Immature natural killer cell (primary cell): ENCODE results near the gene HBEGF. TPM values are rescaled to one million over a fixed set of nuclear protein-coding genes. Genes with fewer than 3 reads are reported as not detected.
A peak's percentile ranks its signal among the peaks of the same experiment; 100 is the strongest.

ENCODE experiments used
- DNase-seq, 3 donors: peaks; one replicate each; pipeline ENCODE4 v3.0.0; 2022; ENCODE audit warnings: mixed read lengths in 1 of 3
- H3K27ac Mint-ChIP-seq, 6 donors: one replicate each; pipeline ENCODE4 v1.8.0; 2020; ENCODE audit warnings: mixed read lengths in 6 of 6, mild to moderate bottlenecking in 5 of 6, inconsistent platforms in 4 of 6, moderate library complexity in 3 of 6
- H3K27me3 Mint-ChIP-seq, 3 donors: one replicate each; pipeline ENCODE4 v1.8.0; 2020 to 2021; ENCODE audit warnings: low read depth in 3 of 3, mild to moderate bottlenecking in 3 of 3, mixed read lengths in 3 of 3, moderate library complexity in 3 of 3, inconsistent platforms in 1 of 3
- H3K36me3 Mint-ChIP-seq, 3 donors: one replicate each; pipeline ENCODE4 v1.8.0; 2020; ENCODE audit warnings: mixed read lengths in 3 of 3, inconsistent platforms in 2 of 3, mild to moderate bottlenecking in 2 of 3
- H3K4me1 Mint-ChIP-seq, 2 donors: one replicate each; pipeline ENCODE4 v1.8.0; 2020; ENCODE audit warnings: inconsistent platforms in 2 of 2, mild to moderate bottlenecking in 2 of 2, mixed read lengths in 2 of 2, moderate library complexity in 1 of 2
- H3K4me3 Mint-ChIP-seq, 5 donors: one replicate each; pipeline ENCODE4 v1.8.0; 2020; ENCODE audit warnings: mild to moderate bottlenecking in 5 of 5, mixed read lengths in 5 of 5, inconsistent platforms in 3 of 5, moderate library complexity in 3 of 5
- H3K9me3 Mint-ChIP-seq, 6 donors: one replicate each; pipeline ENCODE4 v1.8.0; 2020; ENCODE audit warnings: mild to moderate bottlenecking in 6 of 6, mixed read lengths in 6 of 6, inconsistent platforms in 4 of 6, moderate library complexity in 3 of 6
- polyA plus RNA-seq, 3 donors: library from polyadenylated mRNA; unstranded; fragments of 300-500 nt; fragmentation: Illumina TruSeq; gene quantifications; one replicate each; pipeline ENCODE4 v1.2.3, GENCODE V29; 2021

Gene HBEGF
- 1 to 10 TPM in 1 of 3 donors, under 1 TPM in 1, not detected in 1; 0.80 to 2.2 TPM for polyA plus RNA-seq

GRCh38 chr5:140346348-140347221 lies at the start of gene HBEGF:
HBEGF (minus strand) TSS chr5:140346603; CDS start chr5:140346328, 275 bp downstream.
- H3K27me3 Mint-ChIP-seq, result peaks cover 3 to 26% (median 5%) of the 10 kb centered on the region in 3 donors
- H3K9me3 Mint-ChIP-seq, result no peaks in the 10 kb centered on the region
- no peaks in the 10 kb centered on the region for H3K36me3 Mint-ChIP-seq
- peak; percentile 22 to 39 (median 36) for DNase-seq
- H3K4me3 Mint-ChIP-seq, result peak within 1 kb of the TSS; percentile 76 to 83 (median 78)
- H3K4me1 Mint-ChIP-seq, result peaks cover 24 to 33% of the 10 kb centered on the region in 2 donors
- H3K27ac Mint-ChIP-seq, result peak within 1 kb of the TSS in 1 of 6 donors; percentile 75

- no peak overlapping the region for H3K4me3 Mint-ChIP-seq
- H3K4me1 Mint-ChIP-seq, result no peaks in the 10 kb centered on the region
- DNase-seq, result no peak
- H3K27me3 Mint-ChIP-seq, result peaks cover 0 to 2% (median 0%) of the 10 kb centered on the region in 3 donors
- H3K27ac Mint-ChIP-seq, result no peak overlapping the region
- H3K9me3 Mint-ChIP-seq, result no peaks in the 10 kb centered on the region
- H3K36me3 Mint-ChIP-seq, result peaks cover 0 to 5% (median 3%) of the 10 kb centered on the region in 3 donors
Measured at GRCh38 chr5:140393738-140394137, 47.3 kb upstream of the HBEGF start.

GRCh38 chr5:140391732-140392131 lies 45.3 kb upstream of the HBEGF start:
- DNase-seq, result no peak
- Mint-ChIP-seq H3K4me3 (no peak overlapping the region), H3K9me3 (no peaks in the 10 kb centered on the region), H3K27ac (no peak overlapping the region), H3K36me3 (peaks cover 0 to 5% (median 3%) of the 10 kb centered on the region in 3 donors), H3K4me1 (no peaks in the 10 kb centered on the region), H3K27me3 (peaks cover 0 to 2% (median 0%) of the 10 kb centered on the region in 3 donors)

- no peaks in the 10 kb centered on the region for H3K4me1 Mint-ChIP-seq
- H3K9me3 Mint-ChIP-seq, result no peaks in the 10 kb centered on the region
- peaks cover 0 to 2% (median 0%) of the 10 kb centered on the region in 3 donors for H3K27me3 Mint-ChIP-seq
- no peak for DNase-seq
- no peak overlapping the region for H3K4me3 Mint-ChIP-seq
- peaks cover 0 to 5% (median 3%) of the 10 kb centered on the region in 3 donors for H3K36me3 Mint-ChIP-seq
- no peak overlapping the region for H3K27ac Mint-ChIP-seq
Measured at GRCh38 chr5:140391312-140391711, 44.9 kb upstream of the HBEGF start.

GRCh38 chr5:140388052-140388451 lies 41.6 kb upstream of the HBEGF start:
- DNase-seq, result no peak
- peaks cover 0 to 1% (median 0%) of the 10 kb centered on the region in 3 donors for H3K27me3 Mint-ChIP-seq
- no peaks in the 10 kb centered on the region for H3K4me1 Mint-ChIP-seq
- H3K9me3 Mint-ChIP-seq, result no peaks in the 10 kb centered on the region
- H3K4me3 Mint-ChIP-seq, result no peak overlapping the region
- H3K36me3 Mint-ChIP-seq, result peaks cover 0 to 3% (median under 1%) of the 10 kb centered on the region in 3 donors
- H3K27ac Mint-ChIP-seq, result no peak overlapping the region

- peaks cover 0 to 4% (median 0%) of the 10 kb centered on the region in 3 donors for H3K36me3 Mint-ChIP-seq
- no peaks in the 10 kb centered on the region for H3K4me1 Mint-ChIP-seq
- H3K27me3 Mint-ChIP-seq, result peaks cover 0 to 1% (median 0%) of the 10 kb centered on the region in 3 donors
- no peak overlapping the region for H3K4me3 Mint-ChIP-seq
- no peak overlapping the region for H3K27ac Mint-ChIP-seq
- H3K9me3 Mint-ChIP-seq, result no peaks in the 10 kb centered on the region
- DNase-seq, result no peak
Measured at GRCh38 chr5:140383300-140383699, 36.9 kb upstream of the HBEGF start.

GRCh38 chr5:140382866-140383265 lies 36.5 kb upstream of the HBEGF start:
- no peak for DNase-seq
- no peaks in the 10 kb centered on the region for H3K9me3 Mint-ChIP-seq
- no peak overlapping the region for H3K27ac Mint-ChIP-seq
- no peaks in the 10 kb centered on the region for H3K4me1 Mint-ChIP-seq
- peaks cover 0 to 1% (median 0%) of the 10 kb centered on the region in 3 donors for H3K27me3 Mint-ChIP-seq
- no peak overlapping the region for H3K4me3 Mint-ChIP-seq
- H3K36me3 Mint-ChIP-seq, result peaks cover 0 to 4% (median 0%) of the 10 kb centered on the region in 3 donors

- Mint-ChIP-seq H3K9me3 (no peaks in the 10 kb centered on the region), H3K27me3 (peaks cover 0 to 1% (median 0%) of the 10 kb centered on the region in 3 donors), H3K27ac (no peak overlapping the region), H3K4me3 (no peak overlapping the region), H3K4me1 (no peaks in the 10 kb centered on the region), H3K36me3 (peaks cover 0 to 4% (median 0%) of the 10 kb centered on the region in 3 donors)
- DNase-seq, result no peak
Measured at GRCh38 chr5:140381972-140382371, 35.6 kb upstream of the HBEGF start.

GRCh38 chr5:140381351-140381750 lies 34.9 kb upstream of the HBEGF start:
- no peak for DNase-seq
- peaks cover 0 to 4% (median 0%) of the 10 kb centered on the region in 3 donors for H3K36me3 Mint-ChIP-seq
- no peaks in the 10 kb centered on the region for H3K4me1 Mint-ChIP-seq
- no peak overlapping the region for H3K4me3 Mint-ChIP-seq
- peaks cover 0 to 1% (median 0%) of the 10 kb centered on the region in 3 donors for H3K27me3 Mint-ChIP-seq
- H3K27ac Mint-ChIP-seq, result no peak overlapping the region
- no peaks in the 10 kb centered on the region for H3K9me3 Mint-ChIP-seq

- H3K9me3 Mint-ChIP-seq, result no peaks in the 10 kb centered on the region
- peak overlapping the region in 1 of 6 donors; percentile 61 for H3K27ac Mint-ChIP-seq
Measured at GRCh38 chr5:140372971-140373487, 26.6 kb upstream of the HBEGF start.

GRCh38 chr5:140371356-140372151 lies 25.2 kb upstream of the HBEGF start:
- H3K9me3 Mint-ChIP-seq, result no peaks in the 10 kb centered on the region
- H3K4me3 Mint-ChIP-seq, result no peak overlapping the region
- no peaks in the 10 kb centered on the region for H3K36me3 Mint-ChIP-seq
- no peak for DNase-seq
- H3K27ac Mint-ChIP-seq, result no peak overlapping the region
- H3K27me3 Mint-ChIP-seq, result peaks cover 0 to 4% (median 0%) of the 10 kb centered on the region in 3 donors
- H3K4me1 Mint-ChIP-seq, result peaks cover 0 to 6% of the 10 kb centered on the region in 2 donors

More at GRCh38 chr5:140372971-140373487, 26.6 kb upstream of the HBEGF start:
- no peaks in the 10 kb centered on the region for H3K36me3 Mint-ChIP-seq
- H3K4me1 Mint-ChIP-seq, result peaks cover 0 to 6% of the 10 kb centered on the region in 2 donors
- H3K27me3 Mint-ChIP-seq, result peaks cover 0 to 4% (median 0%) of the 10 kb centered on the region in 3 donors
- no peak overlapping the region for H3K4me3 Mint-ChIP-seq
- DNase-seq, result peak; percentile 29 to 35 (median 30)

- Mint-ChIP-seq H3K9me3 (no peaks in the 10 kb centered on the region), H3K27me3 (peaks cover 0 to 8% (median 4%) of the 10 kb centered on the region in 3 donors), H3K4me1 (peaks cover 3 to 6% of the 10 kb centered on the region in 2 donors), H3K27ac (no peak overlapping the region), H3K36me3 (no peaks in the 10 kb centered on the region), H3K4me3 (no peak overlapping the region)
- DNase-seq, result no peak
Measured at GRCh38 chr5:140367256-140368013, 21.0 kb upstream of the HBEGF start.
